GM12878 (cell line): ENCODE data around the gene ZNF528. TPM values are rescaled to one million over a fixed set of nuclear protein-coding genes. Genes with fewer than 3 reads are reported as not detected.

Source experiments
- BHLHE40 ChIP-seq, 2 experiments: fragments of 450-650 bp in 1 of 2; IDR thresholded peaks; 2 replicates each; pipeline ENCODE4 v1.6.1; 2011 to 2017; ENCODE audit warnings: low read depth in 2 of 2, borderline replicate concordance in 1 of 2, improper control_type of control experiment in 1 of 2, low read length in 1 of 2, mild to moderate bottlenecking in 1 of 2
- DPF2 ChIP-seq: fragments of 450-650 bp; IDR thresholded peaks from 2 replicates; pipeline ENCODE4 v1.6.1; 2017; ENCODE audit warnings: mild to moderate bottlenecking
- EED ChIP-seq: sonication (generic); IDR thresholded peaks from 2 replicates; pipeline ENCODE4 v1.6.1; 2016; ENCODE audit warnings: antibody characterized with exemption, low read depth
- EGR1 ChIP-seq, 2 experiments: IDR thresholded peaks; 1 replicate in 1 of 2; 2 replicates in 1 of 2; pipeline ENCODE4 v1.6.1; 2011 to 2012; ENCODE audit warnings: low read depth in 2 of 2, low read length in 2 of 2, borderline replicate concordance in 1 of 2, mild to moderate bottlenecking in 1 of 2, moderate library complexity in 1 of 2
- GATAD2B ChIP-seq: fragments of 450-650 bp; conservative IDR thresholded peaks from 2 replicates; pipeline ENCODE4 v1.6.1; 2017; ENCODE audit warnings: low read depth, mild to moderate bottlenecking, moderate library complexity
- HCFC1 ChIP-seq: fragments of 150-350 bp; IDR thresholded peaks from 2 replicates; pipeline ENCODE4 v1.6.1; 2014; ENCODE audit warnings: low read length
- HDAC6 ChIP-seq: fragments of 200-600 bp; sonication (generic); IDR thresholded peaks from one replicate; pipeline ENCODE4 v1.8.0; 2017; ENCODE audit warnings: antibody characterized with exemption; ENCODE audit not compliant: unreplicated experiment
- IRF3 ChIP-seq: fragments of 450-650 bp; IDR thresholded peaks from 2 replicates; pipeline ENCODE4 v1.6.1; 2014; ENCODE audit warnings: mild to moderate bottlenecking
- IRF4 ChIP-seq: IDR thresholded peaks from 2 replicates; pipeline ENCODE4 v1.6.1; 2011; ENCODE audit warnings: low read depth, low read length
- JUND ChIP-seq: IDR thresholded peaks from 2 replicates; pipeline ENCODE4 v1.6.1; 2012; ENCODE audit warnings: low read depth, mild to moderate bottlenecking, low read length, improper control_type of control experiment, moderate library complexity
- KAT2A ChIP-seq: conservative IDR thresholded peaks from 2 replicates; pipeline ENCODE4 v1.6.1; 2011; ENCODE audit warnings: low read depth, low read length; ENCODE audit not compliant: control insufficient read depth
- MTA3 ChIP-seq: IDR thresholded peaks from 2 replicates; pipeline ENCODE4 v1.6.1; 2012; ENCODE audit warnings: low read length, inconsistent platforms, borderline replicate concordance
- NKRF ChIP-seq: fragments of 450-650 bp; conservative IDR thresholded peaks from 2 replicates; pipeline ENCODE4 v1.6.1; 2017; ENCODE audit warnings: mild to moderate bottlenecking, moderate library complexity
- PAX5 ChIP-seq: IDR thresholded peaks from 2 replicates; pipeline ENCODE4 v1.6.1; 2011; ENCODE audit warnings: low read depth, low read length, borderline replicate concordance
- PAX8 ChIP-seq: fragments of 450-650 bp; IDR thresholded peaks from 2 replicates; pipeline ENCODE4 v1.6.1; 2017; ENCODE audit warnings: mild to moderate bottlenecking, moderate library complexity
- PML ChIP-seq: IDR thresholded peaks from 2 replicates; pipeline ENCODE4 v1.6.1; 2012; ENCODE audit warnings: low read length, inconsistent platforms
- POLR2AphosphoS5 ChIP-seq: IDR thresholded peaks from 2 replicates; pipeline ENCODE4 v1.6.1; 2011; ENCODE audit warnings: mild to moderate bottlenecking, low read length, inconsistent platforms
- POU2F2 ChIP-seq: IDR thresholded peaks from 3 replicates; pipeline ENCODE4 v1.6.1; 2011; ENCODE audit warnings: low read depth, mild to moderate bottlenecking, low read length, borderline replicate concordance
- RCOR1 ChIP-seq: conservative IDR thresholded peaks from 2 replicates; pipeline ENCODE4 v1.6.1; 2012; ENCODE audit warnings: low read depth, low read length, improper control_type of control experiment
- SIX5 ChIP-seq: IDR thresholded peaks from 2 replicates; pipeline ENCODE4 v1.6.1; 2011; ENCODE audit warnings: mild to moderate bottlenecking, low read depth, low read length, moderate library complexity; ENCODE audit not compliant: severe bottlenecking
- SMAD5 ChIP-seq: IDR thresholded peaks from 2 replicates; pipeline ENCODE4 v1.6.1; 2016; ENCODE audit warnings: antibody characterized with exemption, low read depth
- SREBF2 ChIP-seq: IDR thresholded peaks from 2 replicates; pipeline ENCODE4 v1.6.1; 2012; ENCODE audit warnings: mild to moderate bottlenecking, low read length
- TARDBP ChIP-seq: IDR thresholded peaks from 2 replicates; pipeline ENCODE4 v1.6.1; 2016; ENCODE audit warnings: borderline replicate concordance
- YY1 ChIP-seq: IDR thresholded peaks from 2 replicates; pipeline ENCODE4 v1.6.1; 2011; ENCODE audit warnings: low read depth, mild to moderate bottlenecking, low read length
- ZBTB40 ChIP-seq: fragments of 450-650 bp; IDR thresholded peaks from 2 replicates; pipeline ENCODE4 v1.6.1; 2016; ENCODE audit warnings: mild to moderate bottlenecking, moderate library complexity, borderline replicate concordance
- polyA plus RNA-seq, 11 experiments: library from polyadenylated mRNA; depleted of rRNA in 4 of 11; unstranded in 6 of 11; stranded (reverse) in 5 of 11; fragments of >200 nt; fragmentation: Nextera tagmentation in 4 of 11; fragmentation: Illumina TruSeq in 1 of 11; extraction: Ambion mirVana in 4 of 11; extraction: Trizol in 1 of 11; gene quantifications; 1 replicate in 1 of 11; 2 replicates in 10 of 11; pipeline versions ENCODE4 v1.2.1 to v1.2.3, GENCODE V29; 2011 to 2016; ENCODE audit warnings: inconsistent platforms in 2 of 11, missing spikeins in 2 of 11, low read depth in 1 of 11
- total RNA-seq, 4 experiments: library from RNA; depleted of rRNA in 3 of 4; stranded (reverse); fragments of >200 nt in 3 of 4; fragmentation: Illumina TruSeq in 1 of 4; extraction: Trizol in 1 of 4; gene quantifications; 2 replicates each; pipeline versions ENCODE4 v1.2.1 to v1.2.3, GENCODE V29; 2013 to 2021

ZNF528 gene
- total and polyA plus RNA-seq, 10 of the 15 experiments (the other 5 are each of a cell fraction or from before 2014, with no cell fraction given): 1.7 to 11.9 (median 6.6) TPM

- TF ChIP-seq KAT2A: no peak
- TF ChIP-seq PAX8: no peak
- TF ChIP-seq HDAC6: no peak
- no peak for TF ChIP-seq DPF2
- TF ChIP-seq EED: no peak
- TF ChIP-seq POLR2AphosphoS5: peak; percentile 80
- TF ChIP-seq MTA3: no peak
- peak; percentile 64; the same call in 1 of the 2 replicates for TF ChIP-seq GATAD2B
- peak; percentile 41; the same call in 1 of the 3 replicates for TF ChIP-seq POU2F2
- 0 out of 2 replicates have a peak, but pooled peaks have one; percentile 30 for TF ChIP-seq YY1
- TF ChIP-seq SMAD5: peak; percentile 67; the same call in 1 of the 2 replicates
- no peak for TF ChIP-seq BHLHE40 (IDR thresholded peaks at IDR 0.05; ENCODE audit: borderline replicate concordance in 1 of 2, low read depth in 2 of 2, low read length in 1 of 2)
- TF ChIP-seq TARDBP: no peak
- TF ChIP-seq ZBTB40: peak; percentile 88
- peak; percentile 46 for TF ChIP-seq HCFC1
- TF ChIP-seq IRF3: no peak
- TF ChIP-seq EGR1 (IDR thresholded peaks at IDR 0.05; ENCODE audit: borderline replicate concordance in 1 of 2, low read depth in 2 of 2, low read length in 2 of 2): peak in 1 of 2 experiments; percentile 43; a peak in 1 of 3 replicates
- no peak for TF ChIP-seq PAX5
- TF ChIP-seq JUND: no peak
- no peak for TF ChIP-seq SREBF2
- TF ChIP-seq RCOR1: no peak
- TF ChIP-seq NKRF: no peak
- no peak for TF ChIP-seq SIX5
- TF ChIP-seq PML: no peak
- TF ChIP-seq IRF4: no peak
Observed at GRCh38 chr19:52397310-52398080, at the start of gene ZNF528 (continued).
